Keratinocyte (primary cell): ENCODE results near the gene MTMR3. TPM values are rescaled to one million over a fixed set of nuclear protein-coding genes. Genes with fewer than 3 reads are reported as not detected.

ENCODE experiments used
- DNase-seq: peaks from one replicate; pipeline ENCODE4 v3.0.0-alpha.2; 2011; ENCODE audit warnings: low read depth, missing footprints, low spot score
- FAIRE-seq: peaks from 2 replicates; lab custom pipeline; 2011; peaks lifted over from hg19 to GRCh38; lab: Jason Lieb, UNC
- H2AFZ ChIP-seq: 2 replicates; pipeline ENCODE4 v1.6.0; 2012; ENCODE audit warnings: low read length, control low read depth, inconsistent platforms; ENCODE audit not compliant: control insufficient read depth
- H3K27ac ChIP-seq: 2 replicates; pipeline ENCODE4 v1.5.1; 2011; ENCODE audit warnings: low read length; ENCODE audit not compliant: control insufficient read depth, insufficient read depth
- H3K27me3 ChIP-seq: 3 replicates; pipeline ENCODE4 v1.6.0; 2011; ENCODE audit warnings: low read length; ENCODE audit not compliant: control insufficient read depth, insufficient read depth; ENCODE audit errors: extremely low read depth
- H3K36me3 ChIP-seq, 2 experiments: 2 replicates in 1 of 2; 3 replicates in 1 of 2; pipeline ENCODE4 v1.5.1; 2011; ENCODE audit warnings: low read length in 2 of 2, mild to moderate bottlenecking in 1 of 2; ENCODE audit not compliant: control insufficient read depth in 2 of 2, insufficient read depth in 2 of 2; ENCODE audit errors: extremely low read depth in 1 of 2
- H3K4me1 ChIP-seq: 3 replicates; pipeline ENCODE4 v1.5.1; 2011; ENCODE audit warnings: low read length; ENCODE audit not compliant: control insufficient read depth, insufficient read depth; ENCODE audit errors: extremely low read depth
- H3K4me2 ChIP-seq: 3 replicates; pipeline ENCODE4 v1.6.0; 2011; ENCODE audit warnings: low read depth, low read length; ENCODE audit not compliant: control insufficient read depth, insufficient read depth; ENCODE audit errors: extremely low read depth
- H3K4me3 ChIP-seq, 3 experiments: fragments of 200-600 bp in 1 of 3; sonication (generic) in 1 of 3; 2 replicates in 2 of 3; 3 replicates in 1 of 3; pipeline ENCODE4 v1.5.1; 2011 to 2016; ENCODE audit warnings: low read length in 3 of 3, mild to moderate bottlenecking in 3 of 3, control low read depth in 2 of 3, inconsistent platforms in 1 of 3, low read depth in 1 of 3, mixed read lengths in 1 of 3, mixed run types in 1 of 3, moderate library complexity in 1 of 3; ENCODE audit not compliant: control insufficient read depth in 2 of 3, insufficient read depth in 2 of 3; ENCODE audit errors: extremely low read depth in 1 of 3
- H3K79me2 ChIP-seq: 2 replicates; pipeline ENCODE4 v1.6.0; 2012; ENCODE audit warnings: low read length; ENCODE audit not compliant: control insufficient read depth, insufficient read depth
- H3K9ac ChIP-seq: 3 replicates; pipeline ENCODE4 v1.6.0; 2011; ENCODE audit warnings: low read length; ENCODE audit not compliant: control insufficient read depth, insufficient read depth; ENCODE audit errors: extremely low read depth
- H3K9me1 ChIP-seq: 3 replicates; pipeline ENCODE4 v1.6.0; 2011; ENCODE audit warnings: low read length; ENCODE audit not compliant: control insufficient read depth, insufficient read depth; ENCODE audit errors: extremely low read depth
- H3K9me3 ChIP-seq: 2 replicates; pipeline ENCODE4 v1.5.1; 2012; ENCODE audit warnings: low read depth, low read length; ENCODE audit not compliant: control insufficient read depth
- H4K20me1 ChIP-seq: 3 replicates; pipeline ENCODE4 v1.6.0; 2011; ENCODE audit warnings: low read length; ENCODE audit not compliant: control insufficient read depth, insufficient read depth; ENCODE audit errors: extremely low read depth
- EZH2 ChIP-seq: IDR thresholded peaks from one replicate; pipeline ENCODE4 v1.6.1; 2012; ENCODE audit warnings: inconsistent platforms, mild to moderate bottlenecking, low read length, moderate library complexity
- dilution Hi-C: fragments of 300-500 bp; cut with MboI; formaldehyde crosslinking; loops from one replicate; pipeline ENCODE4 v1.7.0; 2020; ENCODE audit warnings: low sequenced_read_pairs; ENCODE audit not compliant: extremely low pct_ligation_motif_present
- polyA plus RNA-seq, 5 experiments: library from polyadenylated mRNA; depleted of rRNA in 3 of 5; stranded (reverse) in 3 of 5; stranded (forward) in 1 of 5; unstranded in 1 of 5; fragments of >200 nt; gene quantifications; 1 replicate in 1 of 5; 2 replicates in 3 of 5; 3 replicates in 1 of 5; pipeline versions ENCODE4 v1.2.1 to v1.2.3, GENCODE V29; 2011 to 2012; ENCODE audit warnings: missing spikeins in 2 of 5, low read depth in 1 of 5, low replicate concordance in 1 of 5
- TF ChIP-seq, protein P1 (sequence below), 3 experiments: IDR thresholded peaks in 1 of 3; conservative IDR thresholded peaks in 1 of 3; optimal IDR thresholded peaks in 1 of 3; 2 replicates in 2 of 3; 3 replicates in 1 of 3; pipeline versions ENCODE3 to v1.5.1; 2011; ENCODE audit warnings: low read length in 3 of 3, mild to moderate bottlenecking in 3 of 3, moderate library complexity in 2 of 3, control low read depth in 1 of 3, inconsistent platforms in 1 of 3; ENCODE audit not compliant: insufficient read depth in 2 of 3; ENCODE audit errors: extremely low read depth in 1 of 3

MTMR3 gene
- polyA plus RNA-seq, 1 donor (not counting 4 experiments of a cell fraction or from before 2014, with no cell fraction given) = 16.5 TPM

DNA sequence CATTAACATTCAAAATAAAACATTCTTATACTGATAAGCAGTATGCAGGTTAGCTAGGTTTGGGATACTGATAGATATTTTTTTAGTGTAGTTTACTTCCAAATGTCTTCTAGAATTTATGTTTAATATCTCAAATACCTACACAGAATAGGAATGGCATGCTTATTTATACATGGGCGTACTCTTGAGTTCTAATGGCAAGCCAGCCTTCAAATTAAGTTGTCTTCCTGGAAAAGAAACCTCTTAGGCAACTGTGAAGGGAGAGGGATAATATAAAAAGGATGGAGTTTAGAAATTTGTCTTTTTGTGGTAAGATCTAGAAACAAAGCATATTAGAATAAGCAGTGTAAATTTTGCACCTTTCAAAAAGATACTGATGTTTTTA, 65.4 kb downstream of the MTMR3 start:
- no peak overlapping the region for H3K4me3 ChIP-seq
- no peaks in the 10 kb centered on the region for H3K9me3 ChIP-seq
- no peak overlapping the region for H3K9ac ChIP-seq
- no peak for DNase-seq
- no peaks in the 10 kb centered on the region for H3K36me3 ChIP-seq
- no peaks in the 10 kb centered on the region for H3K27me3 ChIP-seq
- H3K4me1 ChIP-seq = peaks cover 11% of the 10 kb centered on the region
- FAIRE-seq = no peak
- dilution Hi-C loops = no loop called here
- no peak overlapping the region for H3K4me2 ChIP-seq
- H2AFZ ChIP-seq = no peak overlapping the region
- peaks cover 64% of the 10 kb centered on the region for H3K79me2 ChIP-seq
- no peaks in the 10 kb centered on the region for H3K9me1 ChIP-seq
- no peak for TF ChIP-seq EZH2
- TF ChIP-seq, protein P1, sequence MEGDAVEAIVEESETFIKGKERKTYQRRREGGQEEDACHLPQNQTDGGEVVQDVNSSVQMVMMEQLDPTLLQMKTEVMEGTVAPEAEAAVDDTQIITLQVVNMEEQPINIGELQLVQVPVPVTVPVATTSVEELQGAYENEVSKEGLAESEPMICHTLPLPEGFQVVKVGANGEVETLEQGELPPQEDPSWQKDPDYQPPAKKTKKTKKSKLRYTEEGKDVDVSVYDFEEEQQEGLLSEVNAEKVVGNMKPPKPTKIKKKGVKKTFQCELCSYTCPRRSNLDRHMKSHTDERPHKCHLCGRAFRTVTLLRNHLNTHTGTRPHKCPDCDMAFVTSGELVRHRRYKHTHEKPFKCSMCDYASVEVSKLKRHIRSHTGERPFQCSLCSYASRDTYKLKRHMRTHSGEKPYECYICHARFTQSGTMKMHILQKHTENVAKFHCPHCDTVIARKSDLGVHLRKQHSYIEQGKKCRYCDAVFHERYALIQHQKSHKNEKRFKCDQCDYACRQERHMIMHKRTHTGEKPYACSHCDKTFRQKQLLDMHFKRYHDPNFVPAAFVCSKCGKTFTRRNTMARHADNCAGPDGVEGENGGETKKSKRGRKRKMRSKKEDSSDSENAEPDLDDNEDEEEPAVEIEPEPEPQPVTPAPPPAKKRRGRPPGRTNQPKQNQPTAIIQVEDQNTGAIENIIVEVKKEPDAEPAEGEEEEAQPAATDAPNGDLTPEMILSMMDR (optimal IDR thresholded peaks at IDR 0.05 in 1 of 3, IDR thresholded peaks at IDR 0.05 in 1 of 3, conservative IDR thresholded peaks at IDR 0.05 in 1 of 3; ENCODE audit: extremely low read depth in 1 of 3, insufficient read depth in 2 of 3, low read length in 3 of 3) = no peak
- peaks cover 5% of the 10 kb centered on the region for H4K20me1 ChIP-seq
- H3K27ac ChIP-seq = no peak overlapping the region

DNA sequence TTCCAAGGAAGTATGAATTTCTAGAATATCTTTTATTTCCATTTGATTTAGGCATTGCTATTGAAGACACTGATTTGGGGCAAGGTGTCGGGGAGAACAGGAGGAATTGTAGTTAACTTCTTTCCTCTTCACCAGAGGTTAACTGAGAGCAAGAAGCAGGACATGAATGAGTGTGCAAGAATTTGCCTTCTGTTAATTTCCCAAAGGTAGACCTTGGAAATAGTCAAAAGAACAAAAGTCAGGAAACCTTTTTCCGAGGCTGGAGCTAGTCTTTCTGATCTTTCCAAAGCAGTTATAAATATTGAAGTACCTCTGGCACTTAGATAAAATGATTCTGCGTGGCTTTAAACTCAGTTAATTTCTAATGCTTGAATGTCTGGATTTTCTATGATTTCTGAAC, 66.9 kb downstream of the MTMR3 start:
- FAIRE-seq (no peak), DNase-seq (no peak)
- H3K9ac ChIP-seq = no peak overlapping the region
- no peak overlapping the region for H2AFZ ChIP-seq
- no peaks in the 10 kb centered on the region for H3K27me3 ChIP-seq
- dilution Hi-C loops = no loop called here
- TF ChIP-seq EZH2 = no peak
- TF ChIP-seq, protein P1 (optimal IDR thresholded peaks at IDR 0.05 in 1 of 3, IDR thresholded peaks at IDR 0.05 in 1 of 3, conservative IDR thresholded peaks at IDR 0.05 in 1 of 3; ENCODE audit: extremely low read depth in 1 of 3, insufficient read depth in 2 of 3, low read length in 3 of 3) = no peak
- no peak overlapping the region for H3K27ac ChIP-seq
- H4K20me1 ChIP-seq = peaks cover 5% of the 10 kb centered on the region
- no peaks in the 10 kb centered on the region for H3K9me1 ChIP-seq
- no peaks in the 10 kb centered on the region for H3K9me3 ChIP-seq
- no peak overlapping the region for H3K4me2 ChIP-seq
- H3K4me1 ChIP-seq = peaks cover 11% of the 10 kb centered on the region
- peaks cover 61% of the 10 kb centered on the region for H3K79me2 ChIP-seq
- H3K36me3 ChIP-seq = no peaks in the 10 kb centered on the region
- H3K4me3 ChIP-seq = no peak overlapping the region
